Left renal cortex interstitium (tissue), 4 donors: Measurements from ENCODE around the gene NDUFAB1. TPM values are rescaled to one million over a fixed set of nuclear protein-coding genes. Genes with fewer than 3 reads are reported as not detected.
"Not testable (repeated sequence)": the region's sequence is repeated elsewhere in the genome, so short reads cannot be mapped to it uniquely, and the experiment has no call there.

Experiments
- DNase-seq, 4 donors: peaks; one replicate each; pipeline ENCODE4 v3.0.0-alpha.2; 2013; ENCODE audit warnings: low read depth in 4 of 4, low spot score in 2 of 4, missing footprints in 1 of 4
- polyA plus RNA-seq, 4 donors: library from polyadenylated mRNA; unstranded; fragments of 120-200 nt; gene quantifications; one replicate each; pipeline ENCODE4 v1.2.1, GENCODE V29; 2013; ENCODE audit not compliant: insufficient read length in 4 of 4

Gene NDUFAB1
- polyA plus RNA-seq, 4 donors, result 88.4 to 106 (median 98.1) TPM

- peak; percentile 96 to 97 (median 97) for DNase-seq
Observed at GRCh38 chr16:23556881-23557778, 39.0 kb downstream of the NDUFAB1 start, which contains the start of the genes EARS2 and UBFD1. EARS2 (minus strand) TSS chr16:23557350; CDS start chr16:23557343, 7 bp downstream. UBFD1 (plus strand) TSS chr16:23557727; CDS start chr16:23557743, 16 bp downstream.

GRCh38 chr16:23554536-23554935 is 41.6 kb downstream of the NDUFAB1 start:
- no peak for DNase-seq

- DNase-seq, result no peak
Observed at GRCh38 chr16:23552161-23552560, 44.0 kb downstream of the NDUFAB1 start.

- no peak for DNase-seq
Observed at GRCh38 chr16:23549938-23550337, 46.2 kb downstream of the NDUFAB1 start.

GRCh38 chr16:23544436-23544835 is 51.7 kb downstream of the NDUFAB1 start:
- no peak for DNase-seq

GRCh38 chr16:23540817-23541178 is 55.3 kb downstream of the NDUFAB1 start:
- DNase-seq, result not testable (repeated sequence)

GRCh38 chr16:23539984-23540816 is 55.9 kb downstream of the NDUFAB1 start:
- DNase-seq, result no peak

GRCh38 chr16:23538919-23539278 is 57.2 kb downstream of the NDUFAB1 start:
- DNase-seq, result no peak

GRCh38 chr16:23537390-23537789 is 58.7 kb downstream of the NDUFAB1 start:
- no peak for DNase-seq

- no peak for DNase-seq
Observed at GRCh38 chr16:23535901-23536300, 60.2 kb downstream of the NDUFAB1 start.

GRCh38 chr16:23534868-23535860 is 61.0 kb downstream of the NDUFAB1 start:
- DNase-seq, result no peak

- DNase-seq, result no peak
Observed at GRCh38 chr16:23532448-23532847, 63.7 kb downstream of the NDUFAB1 start.

Other genes starting within 250 kb of the NDUFAB1 start
- 10 to 100 TPM; 21.7 to 42.4 (median 30.9) TPM for gene COG7, start 143.1 kb downstream of the NDUFAB1 start, polyA plus RNA-seq
- gene GGA2, start 85.8 kb downstream of the NDUFAB1 start, polyA plus RNA-seq, result 100 to 1,000 TPM; 110 to 158 (median 140) TPM
- gene EARS2, start 39.0 kb downstream of the NDUFAB1 start, polyA plus RNA-seq, result 10 to 100 TPM; 28.2 to 33.2 (median 30.2) TPM
- gene UBFD1, start 38.6 kb downstream of the NDUFAB1 start, polyA plus RNA-seq, result 10 to 100 TPM; 66.7 to 80.8 (median 74.6) TPM
- gene PALB2, start 45.0 kb upstream of the NDUFAB1 start, polyA plus RNA-seq, result 10 to 100 TPM; 17.5 to 22.3 (median 20.4) TPM
- gene DCTN5, start 45.1 kb upstream of the NDUFAB1 start, polyA plus RNA-seq, result 10 to 100 TPM; 55.9 to 71.1 (median 64.8) TPM
- gene PLK1, start 82.6 kb upstream of the NDUFAB1 start, polyA plus RNA-seq, result 10 to 100 TPM; 24.4 to 29.9 (median 26.1) TPM
- 1 to 10 TPM in 1 of 4 donors, under 1 TPM in 3; 0.51 to 1.1 (median 0.77) TPM for gene ERN2, start 116.9 kb upstream of the NDUFAB1 start, polyA plus RNA-seq
- 1 to 10 TPM in 2 of 4 donors, under 1 TPM in 2; 0.56 to 1.8 (median 1.2) TPM for gene CHP2, start 158.7 kb upstream of the NDUFAB1 start, polyA plus RNA-seq
- gene PRKCB, start 239.7 kb upstream of the NDUFAB1 start, polyA plus RNA-seq, result 1 to 10 TPM; 3.8 to 5.1 (median 4.7) TPM